Astrocyte (in vitro differentiated cells and primary cell): ENCODE measurements around the gene CHCHD3. TPM values are rescaled to one million over a fixed set of nuclear protein-coding genes. Genes with fewer than 3 reads are reported as not detected.
A peak's percentile ranks its signal among the peaks of the same experiment; 100 is the strongest.

ENCODE experiments used
- DNase-seq: peaks from one replicate; pipeline ENCODE4 v3.0.0-alpha.2; 2010; ENCODE audit warnings: low read depth
- FAIRE-seq: peaks from 2 replicates; lab custom pipeline; 2011; peaks lifted over from hg19 to GRCh38; lab: Jason Lieb, UNC
- H2AFZ ChIP-seq: 2 replicates; pipeline ENCODE4 v1.6.0; 2012; ENCODE audit warnings: low read depth, low read length, inconsistent platforms
- H3K27ac ChIP-seq: 2 replicates; pipeline ENCODE4 v1.5.1; 2011; ENCODE audit warnings: low read depth, low read length, inconsistent platforms
- H3K27me3 ChIP-seq: 2 replicates; pipeline ENCODE4 v1.6.0; 2011; ENCODE audit warnings: low read length, inconsistent platforms; ENCODE audit not compliant: insufficient read depth
- H3K36me3 ChIP-seq: 2 replicates; pipeline ENCODE4 v1.5.1; 2011; ENCODE audit warnings: low read length, inconsistent platforms; ENCODE audit not compliant: insufficient read depth
- H3K4me1 ChIP-seq: 2 replicates; pipeline ENCODE4 v1.5.1; 2011; ENCODE audit warnings: low read length, inconsistent platforms; ENCODE audit not compliant: insufficient read depth
- H3K4me2 ChIP-seq: 2 replicates; pipeline ENCODE4 v1.6.0; 2012; ENCODE audit warnings: low read length, inconsistent platforms
- H3K4me3 ChIP-seq: 2 replicates; pipeline ENCODE4 v1.5.1; 2011; ENCODE audit warnings: low read depth, mild to moderate bottlenecking, low read length, inconsistent platforms; ENCODE audit not compliant: insufficient read depth
- H3K79me2 ChIP-seq: 2 replicates; pipeline ENCODE4 v1.6.0; 2012; ENCODE audit warnings: mild to moderate bottlenecking, low read length, inconsistent platforms; ENCODE audit not compliant: insufficient read depth
- H3K9ac ChIP-seq: 2 replicates; pipeline ENCODE4 v1.6.0; 2012; ENCODE audit warnings: mild to moderate bottlenecking, low read length, inconsistent platforms
- H3K9me3 ChIP-seq: 2 replicates; pipeline ENCODE4 v1.5.1; 2012; ENCODE audit warnings: low read depth, mild to moderate bottlenecking, low read length, inconsistent platforms; ENCODE audit not compliant: insufficient read depth
- H4K20me1 ChIP-seq: 2 replicates; pipeline ENCODE4 v1.6.0; 2012; ENCODE audit warnings: low read length, inconsistent platforms; ENCODE audit not compliant: insufficient read depth
- H3K27ac Mint-ChIP-seq: one replicate; pipeline ENCODE4 v1.8.0; 2021; ENCODE audit warnings: mild to moderate bottlenecking, mixed read lengths; ENCODE audit not compliant: unreplicated experiment
- H3K27me3 Mint-ChIP-seq: one replicate; pipeline ENCODE4 v1.8.0; 2021; ENCODE audit warnings: low read depth, mixed read lengths; ENCODE audit not compliant: unreplicated experiment
- H3K36me3 Mint-ChIP-seq: one replicate; pipeline ENCODE4 v1.8.0; 2021; ENCODE audit warnings: low read depth, mixed read lengths; ENCODE audit not compliant: unreplicated experiment
- H3K4me1 Mint-ChIP-seq: one replicate; pipeline ENCODE4 v1.8.0; 2021; ENCODE audit warnings: low read depth, mixed read lengths; ENCODE audit not compliant: unreplicated experiment
- H3K4me3 Mint-ChIP-seq: one replicate; pipeline ENCODE4 v1.8.0; 2021; ENCODE audit warnings: mild to moderate bottlenecking, moderate library complexity, mixed read lengths; ENCODE audit not compliant: unreplicated experiment
- H3K9me3 Mint-ChIP-seq: one replicate; pipeline ENCODE4 v1.8.0; 2021; ENCODE audit warnings: mild to moderate bottlenecking, mixed read lengths; ENCODE audit not compliant: unreplicated experiment
- EZH2 ChIP-seq: IDR thresholded peaks from 2 replicates; pipeline ENCODE4 v1.6.1; 2012; ENCODE audit warnings: mild to moderate bottlenecking, low read length, inconsistent platforms; ENCODE audit not compliant: insufficient read depth
- total RNA-seq: library from RNA; stranded (reverse); gene quantifications from 2 replicates; pipeline ENCODE4 v1.2.1, GENCODE V29; 2021
- TF ChIP-seq, protein P1 (sequence below): IDR thresholded peaks from 2 replicates; pipeline ENCODE4 v1.5.1; 2011; ENCODE audit warnings: low read depth, mild to moderate bottlenecking, inconsistent platforms, low read length, moderate library complexity; ENCODE audit not compliant: insufficient read depth

CHCHD3 gene
- total RNA-seq, 1 donor from 2014 or later: 63.1 TPM

DNA sequence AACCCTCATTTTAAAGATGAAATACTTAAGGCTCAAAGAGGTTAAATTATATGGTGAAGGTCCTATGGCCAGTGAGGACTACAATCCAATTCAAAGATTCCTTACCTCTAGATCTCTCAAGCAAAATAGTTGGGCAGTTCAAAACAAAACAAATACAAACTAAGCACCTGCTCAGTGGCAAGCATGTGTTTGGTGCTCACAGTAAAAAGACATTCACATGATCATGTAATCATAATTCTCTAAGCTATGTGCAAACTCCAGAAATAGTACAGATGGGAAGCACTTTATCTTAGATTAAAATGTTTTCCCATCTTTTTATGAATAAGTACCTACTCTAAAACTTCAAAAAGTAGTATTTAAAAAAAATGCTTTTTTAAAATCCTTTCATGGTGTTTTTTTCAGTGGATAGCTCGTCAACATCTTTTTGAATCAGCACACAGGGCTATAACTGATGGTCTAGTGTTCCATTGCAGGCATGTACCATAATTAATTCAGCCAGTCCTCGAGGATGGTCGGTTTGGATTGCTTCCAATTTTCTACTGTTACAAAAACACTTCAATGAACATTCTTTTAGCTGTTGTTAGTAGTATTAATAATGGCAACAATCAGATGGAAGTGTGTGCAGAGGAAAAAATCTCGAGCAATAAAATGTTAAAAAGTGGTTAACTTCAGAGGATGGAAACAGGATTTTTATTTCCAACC lies 58.4 kb downstream of the CHCHD3 start:
- Histone ChIP-seq H3K9ac (no peak overlapping the region), H2AFZ (no peak overlapping the region), H3K27ac (no peak overlapping the region), H3K9me3 (no peaks in the 10 kb centered on the region), H3K36me3 (no peaks in the 10 kb centered on the region), H3K4me2 (no peak overlapping the region), H3K4me1 (no peaks in the 10 kb centered on the region), H4K20me1 (peaks cover 6% of the 10 kb centered on the region), H3K4me3 (no peak overlapping the region), H3K27me3 (no peaks in the 10 kb centered on the region), H3K79me2 (peaks cover 5% of the 10 kb centered on the region)
- Mint-ChIP-seq H3K4me1 (peaks cover 5% of the 10 kb centered on the region), H3K27ac (no peak overlapping the region), H3K36me3 (no peaks in the 10 kb centered on the region), H3K27me3 (no peaks in the 10 kb centered on the region), H3K9me3 (no peaks in the 10 kb centered on the region), H3K4me3 (no peak overlapping the region)
- no peak for TF ChIP-seq EZH2
- TF ChIP-seq, protein P1, sequence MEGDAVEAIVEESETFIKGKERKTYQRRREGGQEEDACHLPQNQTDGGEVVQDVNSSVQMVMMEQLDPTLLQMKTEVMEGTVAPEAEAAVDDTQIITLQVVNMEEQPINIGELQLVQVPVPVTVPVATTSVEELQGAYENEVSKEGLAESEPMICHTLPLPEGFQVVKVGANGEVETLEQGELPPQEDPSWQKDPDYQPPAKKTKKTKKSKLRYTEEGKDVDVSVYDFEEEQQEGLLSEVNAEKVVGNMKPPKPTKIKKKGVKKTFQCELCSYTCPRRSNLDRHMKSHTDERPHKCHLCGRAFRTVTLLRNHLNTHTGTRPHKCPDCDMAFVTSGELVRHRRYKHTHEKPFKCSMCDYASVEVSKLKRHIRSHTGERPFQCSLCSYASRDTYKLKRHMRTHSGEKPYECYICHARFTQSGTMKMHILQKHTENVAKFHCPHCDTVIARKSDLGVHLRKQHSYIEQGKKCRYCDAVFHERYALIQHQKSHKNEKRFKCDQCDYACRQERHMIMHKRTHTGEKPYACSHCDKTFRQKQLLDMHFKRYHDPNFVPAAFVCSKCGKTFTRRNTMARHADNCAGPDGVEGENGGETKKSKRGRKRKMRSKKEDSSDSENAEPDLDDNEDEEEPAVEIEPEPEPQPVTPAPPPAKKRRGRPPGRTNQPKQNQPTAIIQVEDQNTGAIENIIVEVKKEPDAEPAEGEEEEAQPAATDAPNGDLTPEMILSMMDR: no peak
- FAIRE-seq: no peak
- peak; percentile 51 for DNase-seq

DNA sequence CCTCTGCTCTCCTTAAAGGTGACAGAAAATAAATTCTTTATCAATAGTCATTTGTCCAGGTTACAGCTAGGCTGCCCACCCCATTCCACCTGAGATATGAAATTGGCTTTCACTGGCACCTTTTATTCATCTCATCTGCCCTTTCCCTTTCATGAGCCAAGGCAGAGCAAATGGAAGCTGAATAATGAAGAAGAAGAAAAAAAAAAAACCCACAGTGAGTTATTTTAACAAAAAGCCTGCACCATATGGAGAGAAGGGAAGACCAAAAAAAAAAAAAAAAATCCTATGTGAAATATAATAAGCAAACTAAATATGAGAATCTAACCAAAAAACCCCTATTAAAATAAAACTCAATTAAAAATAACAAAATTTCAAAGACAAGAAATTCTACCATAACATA lies 59.2 kb downstream of the CHCHD3 start:
- Histone ChIP-seq H3K9ac (no peak overlapping the region), H4K20me1 (peaks cover 6% of the 10 kb centered on the region), H3K79me2 (peaks cover 5% of the 10 kb centered on the region), H3K4me1 (no peaks in the 10 kb centered on the region), H3K4me3 (no peak overlapping the region), H3K36me3 (no peaks in the 10 kb centered on the region), H3K4me2 (no peak overlapping the region), H3K9me3 (no peaks in the 10 kb centered on the region), H3K27me3 (no peaks in the 10 kb centered on the region), H2AFZ (no peak overlapping the region), H3K27ac (no peak overlapping the region)
- DNase-seq (no peak), FAIRE-seq (no peak)
- H3K4me3 Mint-ChIP-seq: no peak overlapping the region
- H3K4me1 Mint-ChIP-seq: peaks cover 5% of the 10 kb centered on the region
- H3K36me3 Mint-ChIP-seq: no peaks in the 10 kb centered on the region
- H3K9me3 Mint-ChIP-seq: no peaks in the 10 kb centered on the region
- no peak overlapping the region for H3K27ac Mint-ChIP-seq
- H3K27me3 Mint-ChIP-seq: no peaks in the 10 kb centered on the region
- TF ChIP-seq EZH2: no peak
- TF ChIP-seq, protein P1: no peak

GRCh38 chr7:133021196-133021595 lies 60.7 kb downstream of the CHCHD3 start:
- no peaks in the 10 kb centered on the region for H3K4me1 ChIP-seq
- FAIRE-seq (no peak), DNase-seq (no peak)
- Mint-ChIP-seq H3K4me3 (no peak overlapping the region), H3K36me3 (no peaks in the 10 kb centered on the region), H3K9me3 (no peaks in the 10 kb centered on the region), H3K4me1 (peaks cover 5% of the 10 kb centered on the region), H3K27me3 (no peaks in the 10 kb centered on the region), H3K27ac (no peak overlapping the region)
- H3K4me2 ChIP-seq: no peak overlapping the region
- no peaks in the 10 kb centered on the region for H3K27me3 ChIP-seq
- peaks cover 18% of the 10 kb centered on the region for H4K20me1 ChIP-seq
- TF ChIP-seq, protein P1: no peak
- H3K79me2 ChIP-seq: peaks cover 7% of the 10 kb centered on the region
- no peaks in the 10 kb centered on the region for H3K36me3 ChIP-seq
- H3K4me3 ChIP-seq: no peak overlapping the region
- H2AFZ ChIP-seq: no peak overlapping the region
- H3K27ac ChIP-seq: no peak overlapping the region
- no peaks in the 10 kb centered on the region for H3K9me3 ChIP-seq
- no peak overlapping the region for H3K9ac ChIP-seq
